GM19328 (cell line): Measurements from ENCODE around the gene ERMAP.
"Not testable (repeated sequence)": the region's sequence is repeated elsewhere in the genome, so short reads cannot be mapped to it uniquely, and the experiment has no call there.

Experiments used
- ATAC-seq: cut with Tn5 transposase; IDR thresholded peaks from one replicate; pipeline ENCODE4 v1.9.1; 2021; ENCODE audit warnings: mild to moderate bottlenecking, moderate library complexity; ENCODE audit not compliant: unreplicated experiment

The ERMAP gene

DNA sequence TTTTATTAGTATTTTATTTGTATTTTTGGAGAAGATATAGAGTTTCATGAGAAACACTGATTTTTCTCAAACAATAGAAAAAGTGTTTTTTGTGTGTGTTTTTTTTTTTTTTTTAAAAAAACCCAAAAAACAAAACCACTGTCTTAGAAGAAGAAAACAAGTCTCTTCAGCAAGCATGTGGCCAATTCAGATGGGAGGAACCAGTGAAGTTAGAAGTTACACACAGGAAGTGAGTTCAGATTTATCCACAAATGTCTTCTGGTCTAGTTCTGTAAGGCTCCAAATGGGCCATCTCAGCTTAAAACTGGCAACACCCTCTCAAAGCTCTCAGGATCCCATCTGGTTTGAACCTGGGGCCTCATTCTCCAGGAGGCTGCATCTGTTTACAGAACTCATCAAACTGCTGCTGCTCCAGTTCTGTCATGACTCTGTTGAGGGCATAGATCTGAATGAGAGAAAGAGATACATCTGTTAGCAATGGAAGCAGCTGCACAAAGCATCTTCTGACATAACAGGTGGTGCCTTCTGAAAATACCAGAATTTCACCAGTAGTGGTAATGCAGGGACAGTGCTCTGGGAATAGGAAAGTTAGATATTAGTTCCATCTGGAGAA lies 9.8 kb upstream of the ERMAP start:
- no peak for ATAC-seq

DNA sequence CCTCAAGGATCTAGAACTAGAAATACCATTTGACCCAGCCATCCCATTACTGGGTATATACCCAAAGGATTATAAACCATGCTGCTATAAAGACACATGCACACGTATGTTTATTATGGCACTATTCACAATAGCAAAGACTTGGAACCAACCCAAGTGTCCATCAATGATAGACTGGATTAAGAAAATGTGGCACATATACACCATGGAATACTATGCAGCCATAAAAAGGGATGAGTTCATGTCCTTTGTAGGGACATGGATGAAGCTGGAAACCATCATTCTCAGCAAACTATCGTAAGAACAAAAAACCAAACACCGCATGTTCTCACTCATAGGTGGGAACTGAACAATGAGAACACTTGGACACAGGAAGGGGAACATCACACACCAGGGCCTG lies 2.1 kb upstream of the ERMAP start:
- not testable (repeated sequence) for ATAC-seq

DNA sequence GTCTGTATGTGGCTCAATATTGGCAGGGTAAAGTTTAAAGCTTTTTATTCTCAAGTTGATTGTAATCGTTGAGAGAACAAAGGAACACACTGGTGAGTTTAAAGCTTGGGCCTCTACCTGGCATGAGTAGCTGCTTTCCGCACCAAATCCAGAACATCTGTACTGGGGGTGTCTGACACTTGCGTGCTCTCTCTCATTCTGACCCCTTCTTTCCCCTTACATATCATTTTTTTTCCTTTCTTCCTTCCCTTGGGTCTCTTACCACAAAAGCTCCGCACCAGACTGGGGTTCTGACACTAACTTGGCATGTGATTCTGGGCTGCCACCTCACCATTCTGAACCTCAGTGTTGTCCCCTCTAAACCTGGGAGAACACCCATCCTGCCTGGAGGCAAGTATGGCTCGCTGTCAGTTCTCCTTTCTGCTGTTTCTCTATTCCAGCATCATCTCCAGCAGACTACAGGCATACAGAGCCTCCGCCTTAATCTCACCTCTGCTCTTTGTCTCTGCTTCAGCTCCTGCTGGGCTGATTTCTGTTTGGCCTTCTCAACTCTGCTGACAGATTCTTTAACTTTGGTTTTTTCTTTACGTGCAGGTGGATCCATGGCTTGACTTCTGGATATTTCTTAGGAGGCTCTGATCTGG lies 859 bp upstream of the ERMAP start:
- ATAC-seq, result no peak

GRCh38 chr1:42817440-42817767 lies 482 bp downstream of the ERMAP start:
- ATAC-seq, result no peak

DNA sequence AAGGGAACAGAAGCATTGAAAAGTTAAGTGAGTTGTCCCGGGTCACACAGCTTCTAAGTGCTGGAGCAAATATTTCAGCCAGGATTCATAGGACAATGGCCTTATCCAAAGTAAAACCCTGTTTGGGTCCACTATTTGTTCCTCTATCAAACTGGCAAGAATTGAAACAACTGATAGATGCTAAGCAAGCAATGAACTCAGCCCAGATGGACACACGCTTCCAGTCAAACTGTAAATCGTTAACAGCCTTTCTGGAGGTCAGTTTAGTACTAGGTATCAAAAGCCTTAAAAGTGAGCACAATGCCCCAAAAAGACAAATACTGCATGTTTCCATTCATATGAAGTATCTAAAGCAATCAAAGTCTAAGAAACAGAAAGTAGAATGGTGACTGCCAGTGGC lies 1.1 kb downstream of the ERMAP start:
- ATAC-seq, result no peak

- no peak for ATAC-seq
These were observed 3.9 kb downstream of the ERMAP start for GRCh38 chr1:42820813-42821212.

GRCh38 chr1:42821690-42822089 lies 4.8 kb downstream of the ERMAP start:
- no peak for ATAC-seq

DNA sequence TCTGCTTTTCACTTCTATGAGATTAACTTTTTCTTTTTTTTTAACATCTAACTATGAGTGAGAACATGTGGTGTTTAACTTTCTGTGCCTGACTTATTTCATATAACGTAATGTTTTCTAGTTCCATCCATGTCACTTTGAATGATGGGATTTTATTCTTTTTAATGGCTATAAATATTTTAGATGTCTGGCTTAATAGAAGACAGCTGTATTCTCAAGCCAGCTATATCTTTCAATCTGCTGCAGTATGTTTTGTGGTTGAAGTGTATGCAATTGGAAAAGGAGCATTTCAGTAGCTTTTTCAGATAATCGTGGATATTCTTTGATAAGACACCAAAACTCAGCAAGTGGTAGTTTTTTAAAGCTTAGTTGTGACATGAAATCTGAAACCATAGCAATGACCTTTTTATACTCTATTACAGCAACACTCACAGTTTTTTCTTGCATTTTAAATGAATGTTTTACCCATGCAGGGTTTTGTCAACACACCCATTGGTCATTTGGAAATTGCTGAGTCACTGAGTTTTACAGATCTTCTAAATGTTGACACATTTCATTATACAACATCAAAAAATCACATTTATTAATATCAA lies 6.0 kb downstream of the ERMAP start:
- no peak for ATAC-seq

GRCh38 chr1:42824481-42825035 lies 7.6 kb downstream of the ERMAP start:
- no peak for ATAC-seq

DNA sequence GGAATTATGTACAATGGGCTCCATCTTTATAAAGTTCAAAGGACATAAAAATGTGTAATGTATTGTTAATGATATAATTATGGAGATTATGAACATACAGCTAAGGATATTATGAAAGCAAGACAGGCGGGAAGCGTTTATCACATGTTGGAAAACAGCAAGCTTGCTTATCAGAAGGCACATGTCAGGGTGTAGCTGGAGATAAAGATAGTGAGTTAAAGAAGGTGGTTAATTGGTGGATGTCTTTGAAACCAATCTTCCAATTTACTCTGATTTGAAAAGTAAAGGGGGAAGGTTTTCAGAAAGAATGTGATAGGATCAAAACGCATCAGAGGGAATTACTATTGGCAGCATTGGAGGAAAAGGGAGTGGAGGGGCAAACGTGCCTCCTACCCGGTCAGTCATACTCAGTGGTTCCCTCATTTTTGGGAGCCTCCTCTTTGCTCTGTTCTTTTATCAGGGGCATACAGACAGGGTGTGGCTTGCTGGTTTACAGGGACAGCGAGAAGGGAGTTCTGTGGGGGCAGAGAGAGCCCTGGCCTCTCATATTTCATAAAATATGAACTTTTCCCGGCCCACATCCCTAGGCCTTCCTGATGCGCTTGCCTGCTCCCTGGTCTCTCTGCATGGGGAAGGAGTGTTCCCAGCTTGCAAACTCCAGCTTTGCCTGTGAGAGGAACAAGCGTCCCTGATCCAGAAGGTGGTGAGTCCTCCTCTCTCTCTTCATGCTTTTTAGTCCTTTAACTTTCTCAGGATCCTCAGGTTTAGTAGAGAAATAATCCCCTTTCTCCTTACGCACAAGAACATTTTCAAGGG lies 8.3 kb downstream of the ERMAP start:
- no peak for ATAC-seq

- ATAC-seq, result no peak
These were observed 13.7 kb downstream of the ERMAP start for GRCh38 chr1:42830631-42831030.

DNA sequence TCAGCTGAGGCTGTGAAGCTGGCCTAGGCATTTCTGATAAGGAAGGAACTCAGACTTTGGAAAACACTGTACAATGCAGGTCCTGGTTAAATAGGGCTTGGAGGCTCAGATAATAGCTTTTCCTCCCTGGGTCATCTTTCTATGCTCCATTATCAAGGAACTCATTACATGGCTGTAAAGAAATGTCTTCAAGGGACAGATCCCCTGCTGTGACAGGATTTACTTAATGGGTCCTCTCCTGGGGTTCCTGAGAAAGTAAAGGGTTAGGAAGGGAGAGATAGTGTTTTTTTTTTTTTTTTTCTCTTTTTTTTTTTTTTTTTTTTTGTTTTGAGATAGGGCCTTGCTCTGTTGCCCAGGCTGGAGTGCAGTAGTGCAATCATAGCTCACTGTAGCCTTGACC lies 14.4 kb downstream of the ERMAP start:
- no peak for ATAC-seq

DNA sequence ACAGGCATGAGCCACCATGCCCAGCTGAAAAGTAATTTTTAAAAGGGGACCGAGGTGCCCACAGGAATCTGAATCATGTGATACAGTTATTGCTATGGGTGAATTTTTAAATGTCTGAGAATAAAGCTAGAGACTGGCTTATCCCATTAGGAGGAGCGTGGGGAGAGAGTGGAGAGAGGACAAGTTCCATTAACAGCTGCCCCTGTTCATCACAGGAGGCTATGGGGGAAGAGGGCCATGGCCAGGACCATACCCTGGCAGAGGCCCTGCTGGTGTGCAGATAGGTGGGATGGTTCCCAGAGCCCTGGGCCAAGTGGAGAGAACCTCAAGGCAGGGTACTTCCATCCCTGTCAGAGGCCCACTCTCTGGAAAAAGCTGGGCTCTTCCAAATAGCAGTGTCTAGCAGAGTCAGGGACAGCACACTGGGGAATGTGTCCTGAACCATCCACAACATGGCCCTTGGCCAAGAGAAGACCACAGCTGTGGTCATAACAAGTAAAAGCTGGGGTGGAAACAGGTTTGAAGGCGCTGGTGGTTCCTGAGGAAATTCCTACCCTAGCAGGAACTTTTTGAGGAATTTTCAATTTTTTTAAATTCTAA lies 15.8 kb downstream of the ERMAP start:
- no peak for ATAC-seq

DNA sequence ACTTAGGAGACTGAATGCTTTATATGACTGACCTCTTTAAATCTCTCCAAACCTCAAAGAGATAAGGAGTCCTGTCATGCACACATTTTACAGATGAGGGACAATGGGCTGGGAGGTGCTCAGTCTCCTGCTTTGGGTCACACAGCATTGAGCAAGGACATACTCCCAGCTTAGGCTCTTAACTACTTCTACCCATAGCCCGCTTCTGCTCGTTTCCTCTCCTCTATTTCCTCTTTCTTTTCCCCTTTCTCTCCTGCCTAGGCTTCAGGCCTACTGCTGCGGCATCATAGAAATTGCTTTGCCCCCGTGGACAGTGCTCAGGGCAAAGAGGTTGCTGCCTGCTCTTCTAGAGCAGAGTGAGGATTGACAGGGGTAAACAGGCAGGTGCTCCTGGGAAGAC lies 17.1 kb downstream of the ERMAP start:
- ATAC-seq, result no peak

GRCh38 chr1:42834803-42835202 lies 17.9 kb downstream of the ERMAP start:
- no peak for ATAC-seq

- ATAC-seq, result no peak
These were observed 18.5 kb downstream of the ERMAP start for GRCh38 chr1:42835422-42835821.

DNA sequence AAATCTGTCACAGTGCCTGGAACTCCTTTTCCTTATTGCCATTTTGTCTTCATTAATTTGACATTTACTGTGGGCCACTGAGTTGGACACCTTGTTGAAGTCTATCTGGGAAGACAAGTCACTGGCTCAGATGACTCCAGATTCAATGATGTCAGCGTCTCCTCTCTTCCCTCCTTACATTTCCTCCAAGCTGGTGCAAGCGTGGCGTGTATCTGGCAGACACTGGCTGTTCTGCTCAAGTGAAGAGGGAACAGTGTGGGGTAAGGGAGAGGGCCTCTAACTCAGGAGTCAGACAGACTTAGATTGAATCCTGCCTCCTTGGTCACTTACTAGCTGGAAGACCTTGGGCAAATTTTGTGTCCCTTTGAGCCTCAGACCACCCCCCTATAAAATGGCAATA lies 20.8 kb downstream of the ERMAP start:
- ATAC-seq, result no peak

GRCh38 chr1:42838482-42839190 lies 21.7 kb downstream of the ERMAP start:
- ATAC-seq, result no peak

DNA sequence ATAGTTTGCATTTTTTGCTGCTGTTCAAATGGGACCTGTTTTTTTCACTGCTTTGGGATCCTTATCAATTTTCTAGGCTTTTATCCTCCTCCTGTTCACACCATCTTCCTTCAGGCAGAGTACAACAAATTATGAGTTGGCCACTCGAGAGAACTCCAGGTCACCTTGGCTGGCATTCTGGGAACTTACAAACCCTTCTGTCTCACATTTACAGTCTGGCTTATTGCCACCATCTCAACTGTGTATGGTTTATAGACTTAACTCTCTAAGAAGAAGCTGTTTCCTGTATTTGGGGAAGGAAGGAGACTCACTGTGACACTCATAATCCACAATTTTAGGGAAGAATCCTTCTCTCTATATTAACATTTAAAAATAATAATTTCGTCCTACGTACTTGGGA lies 24.1 kb downstream of the ERMAP start:
- ATAC-seq, result no peak

DNA sequence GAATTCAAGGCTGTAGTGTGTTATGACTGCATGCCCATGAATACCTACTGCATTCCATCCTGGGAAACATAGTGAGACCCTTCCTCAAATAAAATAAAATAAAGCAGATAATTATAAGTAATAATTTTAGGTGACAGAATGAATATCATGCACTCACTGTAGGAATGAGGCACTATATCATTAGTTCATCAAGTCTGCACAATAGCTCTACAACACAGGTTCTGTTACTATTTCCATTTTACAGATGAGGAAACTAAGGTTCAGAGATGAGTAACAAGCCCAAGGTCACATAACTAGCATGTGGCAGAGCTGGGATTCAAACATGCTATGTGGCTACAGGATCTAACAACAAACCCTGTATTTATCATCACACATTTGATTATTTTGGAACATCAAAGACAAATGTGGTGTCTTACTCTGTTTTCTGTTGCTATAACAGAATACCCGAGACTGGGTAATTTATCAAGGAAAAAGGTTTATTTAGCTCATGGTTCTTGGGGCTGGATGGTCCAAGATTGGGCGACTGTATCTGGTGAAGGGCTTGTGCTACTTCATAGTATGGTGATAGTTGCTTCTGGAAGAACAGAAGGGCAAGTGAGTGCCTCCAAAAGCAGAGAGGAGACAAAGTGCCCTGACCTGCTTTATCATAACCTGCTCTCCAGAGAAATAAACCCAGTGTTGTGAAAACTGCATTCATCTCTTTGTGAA lies 24.7 kb downstream of the ERMAP start:
- no peak for ATAC-seq
